NCI-H146 (cell line): ENCODE measurements around the gene ASIC1.
"Not testable (repeated sequence)": the region's sequence is repeated elsewhere in the genome, so short reads cannot be mapped to it uniquely, and the experiment has no call there.

ENCODE experiments used
- DNase-seq: peaks from one replicate; lab custom pipeline; 2025; lab: John Stamatoyannopoulos, UW

ASIC1 gene

DNA sequence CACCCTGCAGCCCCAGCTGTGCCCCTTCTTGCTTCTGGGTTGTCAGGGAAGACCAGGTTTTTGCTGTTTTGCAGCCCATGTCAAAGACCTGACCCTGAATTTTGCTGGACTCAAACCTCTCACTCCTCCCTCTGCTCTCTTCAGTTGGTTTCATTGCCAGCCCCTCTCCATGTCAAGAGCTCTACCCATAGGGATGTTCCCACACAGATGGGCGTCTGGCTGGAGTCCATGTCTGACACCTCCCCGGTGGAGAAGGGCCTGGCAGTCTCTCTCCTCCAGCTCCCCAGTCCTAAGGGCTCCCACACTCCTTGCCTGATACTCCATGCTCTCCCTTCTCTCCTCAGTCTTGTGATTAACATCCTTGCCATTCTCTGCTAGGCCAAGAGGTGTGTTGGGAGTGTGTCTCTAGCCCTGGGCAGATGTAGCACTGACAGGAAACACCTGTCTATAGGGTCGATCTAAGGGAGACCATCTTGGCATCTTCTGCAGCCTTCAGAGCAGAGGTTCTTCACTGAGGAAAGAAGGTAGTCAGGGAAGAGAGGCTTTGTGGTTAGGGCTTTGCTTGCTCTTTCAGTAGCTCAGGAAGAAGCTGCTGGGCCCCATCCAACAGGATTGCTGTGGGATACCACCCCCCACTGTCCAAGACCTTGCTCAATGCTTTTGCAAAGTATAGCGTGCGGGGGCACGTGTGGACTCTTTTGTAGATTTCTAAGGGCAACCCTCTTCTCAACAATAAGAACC lies 4.7 kb downstream of the ASIC1 start:
- no peak for DNase-seq

DNA sequence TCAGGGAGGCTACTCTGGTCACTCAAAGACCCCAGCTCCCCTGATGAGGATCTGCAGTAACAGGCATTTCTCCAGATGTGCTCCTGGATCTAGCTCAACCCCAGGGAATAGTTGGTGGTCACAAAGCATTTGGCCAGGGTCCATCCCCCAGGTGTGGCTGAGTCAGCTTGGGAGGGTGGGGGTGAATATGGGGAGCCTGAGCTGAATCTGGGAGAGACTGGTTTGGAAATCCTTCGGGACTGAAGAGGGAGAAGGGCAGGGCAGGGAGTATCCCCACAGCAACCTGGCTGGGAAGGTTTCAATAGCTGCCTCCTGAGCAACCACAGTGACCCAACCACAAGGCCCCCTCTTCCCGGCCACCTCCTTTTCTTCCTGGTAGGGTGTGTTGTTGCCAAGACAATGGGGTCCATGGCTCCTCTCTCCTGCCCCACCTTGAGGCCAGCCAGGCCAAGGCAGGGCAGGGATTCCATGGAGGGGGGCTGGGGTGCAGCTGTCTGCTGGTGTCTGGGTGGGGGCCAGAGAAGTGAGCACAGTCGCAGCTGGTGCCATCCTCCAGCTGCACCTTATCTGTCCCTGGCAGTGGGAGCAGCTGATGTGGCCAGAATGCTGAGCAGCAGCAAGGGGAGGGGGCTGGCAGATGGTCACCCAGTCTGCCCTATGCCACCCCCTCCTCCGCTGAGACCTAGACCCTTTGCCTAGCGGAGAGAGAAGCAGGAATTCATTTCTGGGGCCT lies 5.5 kb downstream of the ASIC1 start:
- DNase-seq: peak; percentile 18

DNA sequence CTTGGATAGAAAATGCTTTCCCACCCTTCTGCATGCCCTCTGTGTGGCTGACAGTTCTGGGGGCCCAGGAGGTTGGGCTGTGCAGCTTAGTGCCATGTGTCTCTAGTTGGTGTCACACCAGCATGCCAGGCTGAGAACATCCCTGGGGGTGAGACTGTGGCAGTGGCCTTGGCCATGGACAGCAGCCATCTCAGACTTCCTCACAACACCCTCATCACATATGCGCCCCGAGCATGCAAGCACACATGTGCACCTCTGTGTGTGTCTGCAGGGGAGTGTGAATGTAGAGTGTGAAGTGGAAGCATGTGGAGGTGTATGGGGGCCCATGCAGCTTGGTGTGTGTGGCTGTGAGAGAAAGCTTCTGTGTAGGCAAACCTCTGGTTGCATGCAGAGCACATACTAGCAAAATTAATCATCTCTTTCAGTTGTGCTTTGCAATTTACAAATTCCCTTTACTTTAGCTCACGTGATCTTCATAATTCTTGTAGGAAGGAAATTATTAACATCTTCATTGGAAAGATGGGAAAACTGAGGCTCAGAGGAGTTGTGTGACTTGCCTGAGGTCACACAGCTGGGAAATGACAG lies 8.4 kb downstream of the ASIC1 start:
- no peak for DNase-seq

DNA sequence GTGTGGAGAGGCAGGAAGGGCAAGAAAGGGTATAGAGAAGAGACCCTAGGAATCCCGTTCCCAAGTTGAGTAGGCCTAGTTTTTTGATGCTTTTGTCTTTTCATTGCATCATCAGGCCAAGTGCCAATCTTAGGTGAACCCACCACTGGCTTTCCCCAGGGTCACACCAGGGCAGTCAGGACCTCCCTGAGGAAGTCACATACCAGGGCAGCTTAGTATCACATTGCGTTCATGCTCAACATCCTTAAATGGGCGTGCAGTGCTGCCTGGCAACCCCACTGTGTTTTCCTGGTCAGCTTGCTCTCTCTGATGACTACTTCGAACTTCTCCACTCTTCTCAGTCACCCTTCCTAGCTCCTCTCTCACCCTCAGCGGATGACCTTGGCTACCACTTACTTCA lies 9.0 kb downstream of the ASIC1 start:
- no peak for DNase-seq

DNA sequence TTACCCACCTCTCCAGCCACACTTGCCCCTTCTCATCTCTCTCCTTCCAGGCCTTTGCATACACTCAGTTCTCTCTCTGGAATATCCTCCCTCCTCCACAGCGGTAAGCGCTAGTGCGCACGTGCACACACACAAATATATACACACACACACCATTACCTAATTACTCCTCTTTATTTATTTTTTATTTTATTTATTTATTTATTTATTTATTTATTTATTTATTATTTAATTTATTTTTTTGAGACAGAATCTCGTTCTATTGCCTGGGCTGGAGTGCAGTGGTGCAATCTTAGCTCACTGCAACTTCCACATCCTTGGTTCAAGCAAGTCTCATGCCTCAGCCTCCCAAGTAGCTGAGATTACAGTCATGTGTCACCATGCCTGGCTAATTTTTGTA lies 11.7 kb downstream of the ASIC1 start:
- DNase-seq: no peak

DNA sequence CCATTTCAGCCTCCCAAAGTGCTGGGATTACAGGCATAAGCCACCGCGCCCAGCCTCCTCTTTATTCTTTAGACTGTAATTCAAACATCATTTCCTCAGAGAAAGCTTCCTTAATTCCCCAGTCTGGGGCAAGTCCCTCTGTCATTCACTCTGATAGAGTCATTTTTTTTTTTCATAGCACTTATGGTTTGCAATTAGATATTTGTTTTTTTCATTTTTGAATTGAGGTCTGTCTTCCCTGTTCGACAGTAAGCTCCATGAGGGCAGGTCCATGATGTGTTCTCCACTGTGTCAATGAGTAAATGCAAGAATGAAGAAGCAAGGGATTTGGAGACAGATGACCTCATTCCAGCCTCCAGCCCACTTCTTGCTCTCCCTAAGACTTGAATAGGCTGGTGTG lies 12.1 kb downstream of the ASIC1 start:
- no peak for DNase-seq

DNA sequence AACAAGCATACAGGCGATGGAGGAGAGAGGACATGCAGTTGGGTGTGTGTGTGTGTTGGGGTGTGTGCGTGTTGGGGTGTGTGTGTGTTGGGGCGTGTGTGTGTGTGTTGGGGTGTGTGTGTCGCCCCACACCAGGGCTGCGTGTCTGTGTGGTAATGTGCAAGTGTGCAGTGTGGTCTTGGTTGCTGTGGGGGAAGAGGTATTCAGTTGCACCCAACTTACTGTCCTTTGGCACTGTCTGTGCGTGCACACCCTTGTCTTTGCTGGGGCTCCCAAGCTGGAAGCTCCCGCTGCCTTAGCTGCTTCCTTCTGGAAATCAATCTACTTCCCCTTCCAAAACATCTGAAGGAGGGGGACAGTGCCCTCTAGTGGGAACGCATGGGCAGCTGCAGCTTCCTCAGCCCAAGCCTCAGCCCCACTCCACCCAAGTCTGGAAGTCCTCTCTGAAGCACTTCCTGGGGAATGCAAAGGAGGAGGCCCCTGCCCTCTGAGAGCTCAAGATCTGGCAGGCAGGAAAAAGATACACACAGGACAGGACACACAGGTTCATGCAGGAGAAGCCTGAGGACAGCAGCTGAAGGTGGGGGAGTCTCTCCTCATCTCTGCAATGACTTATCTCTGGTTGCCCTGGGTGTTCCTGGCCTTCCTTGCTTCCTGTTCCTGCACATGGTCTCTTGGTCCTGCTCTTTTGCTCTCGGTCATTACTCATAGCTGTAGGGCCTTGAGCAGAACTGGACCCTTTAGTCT lies 13.1 kb downstream of the ASIC1 start:
- DNase-seq: peak; percentile 73

DNA sequence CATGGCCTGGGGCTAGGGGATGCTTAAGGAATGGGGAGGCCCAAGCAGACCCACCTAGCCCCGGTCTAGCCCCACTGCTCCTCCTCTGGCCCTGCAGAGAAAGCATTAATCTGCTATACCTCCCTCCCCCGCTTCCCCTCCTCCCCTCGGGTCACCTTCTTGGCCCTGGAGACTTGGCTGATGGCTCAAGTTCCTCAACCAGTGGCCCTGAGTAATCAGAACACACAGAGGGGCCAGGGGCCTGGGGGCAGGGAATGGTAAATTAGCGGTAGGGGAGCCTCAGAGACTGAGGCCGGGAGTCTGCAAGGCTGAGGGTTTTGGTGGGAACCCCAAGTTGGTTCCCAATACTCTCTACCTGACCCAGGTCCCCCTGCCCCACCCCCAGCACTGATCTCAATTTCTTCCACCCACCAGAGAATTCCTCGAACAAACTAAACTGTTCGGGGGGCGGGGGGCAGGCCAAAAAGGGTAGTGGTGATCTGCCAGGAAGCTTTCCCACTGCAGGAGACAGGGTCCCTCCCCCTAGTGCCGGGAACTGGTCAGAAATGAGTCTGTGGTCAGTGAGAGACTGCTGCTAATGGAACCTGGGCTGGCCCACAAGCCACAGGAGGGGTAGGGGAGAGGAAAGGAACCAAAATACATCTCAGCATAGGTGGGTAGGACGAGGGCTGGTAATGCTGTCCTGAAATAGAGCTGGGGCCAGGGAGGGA lies 15.0 kb downstream of the ASIC1 start:
- DNase-seq: no peak

DNA sequence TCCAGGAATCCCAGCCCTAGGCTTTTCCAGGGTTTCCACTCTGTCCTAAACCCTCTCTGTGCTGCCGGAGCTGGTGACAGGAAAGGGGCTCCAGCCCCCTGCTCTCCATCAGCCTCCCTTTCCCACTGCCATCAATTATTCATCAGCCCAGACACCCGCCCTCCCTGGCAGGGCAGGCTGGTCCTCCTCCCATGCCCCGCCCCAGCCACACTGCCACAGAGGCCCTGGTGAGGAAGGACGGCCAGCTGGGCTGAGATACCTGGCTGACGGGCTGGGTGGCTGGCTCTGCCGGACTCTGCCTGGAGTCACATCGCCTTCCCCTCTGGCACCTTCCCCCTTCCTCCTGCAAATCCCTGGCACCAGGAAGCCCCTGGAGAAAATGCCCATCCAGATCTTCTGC lies 15.8 kb downstream of the ASIC1 start:
- DNase-seq: no peak

DNA sequence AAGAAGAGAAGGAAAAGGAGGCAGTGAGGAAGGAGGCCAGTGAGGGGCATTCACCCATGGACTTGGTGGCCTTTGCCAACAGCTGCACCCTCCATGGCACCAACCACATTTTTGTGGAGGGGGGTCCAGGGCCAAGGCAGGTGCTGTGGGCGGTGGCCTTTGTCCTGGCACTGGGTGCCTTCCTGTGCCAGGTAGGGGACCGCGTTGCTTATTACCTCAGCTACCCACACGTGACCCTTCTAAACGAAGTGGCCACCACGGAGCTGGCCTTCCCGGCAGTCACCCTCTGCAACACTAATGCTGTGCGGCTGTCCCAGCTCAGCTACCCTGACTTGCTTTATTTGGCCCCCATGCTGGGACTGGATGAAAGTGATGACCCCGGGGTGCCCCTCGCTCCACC lies 16.3 kb downstream of the ASIC1 start:
- DNase-seq: no peak

DNA sequence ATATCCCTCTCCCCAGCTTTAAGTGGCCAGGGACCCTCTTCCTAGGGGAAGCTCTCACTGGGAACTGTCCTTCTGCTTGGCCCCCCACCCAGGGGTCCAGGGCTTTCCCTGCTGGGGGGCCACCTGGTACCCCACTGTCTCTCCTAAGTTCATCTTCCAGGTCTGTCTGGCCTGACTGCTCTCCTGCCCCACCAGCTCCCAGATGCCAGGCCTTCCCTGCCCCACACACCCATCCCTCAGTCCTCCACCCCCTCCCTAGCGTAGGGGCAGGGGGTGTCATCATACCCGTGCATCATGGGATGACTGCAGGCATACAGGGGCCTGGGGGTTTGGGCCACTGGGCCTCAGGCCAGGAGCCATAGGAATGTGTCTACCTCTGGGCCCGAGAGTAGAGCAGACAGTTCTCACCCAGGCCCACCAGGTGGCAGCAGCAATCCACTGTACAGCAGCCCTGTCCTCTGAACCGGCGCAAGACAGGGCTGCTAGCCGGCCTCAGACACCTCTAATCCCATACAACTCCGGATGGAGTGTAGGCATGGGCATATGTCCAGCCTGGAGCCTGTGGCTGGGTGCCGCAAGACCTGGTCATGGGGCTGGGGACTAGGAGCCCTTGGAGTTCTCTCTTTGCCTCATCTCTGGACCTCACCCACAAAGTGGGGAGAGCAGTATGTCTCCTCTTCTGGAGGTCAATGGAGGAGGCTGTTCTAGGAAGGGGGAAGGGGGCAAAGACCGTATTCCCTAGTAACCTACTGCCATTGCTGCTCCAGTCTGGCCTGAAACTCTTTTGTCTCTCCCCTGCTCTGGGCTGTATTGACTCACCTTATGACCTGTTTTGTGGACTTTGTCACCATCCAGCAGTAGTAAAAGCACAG lies 17.8 kb downstream of the ASIC1 start:
- peak; percentile 84 for DNase-seq

DNA sequence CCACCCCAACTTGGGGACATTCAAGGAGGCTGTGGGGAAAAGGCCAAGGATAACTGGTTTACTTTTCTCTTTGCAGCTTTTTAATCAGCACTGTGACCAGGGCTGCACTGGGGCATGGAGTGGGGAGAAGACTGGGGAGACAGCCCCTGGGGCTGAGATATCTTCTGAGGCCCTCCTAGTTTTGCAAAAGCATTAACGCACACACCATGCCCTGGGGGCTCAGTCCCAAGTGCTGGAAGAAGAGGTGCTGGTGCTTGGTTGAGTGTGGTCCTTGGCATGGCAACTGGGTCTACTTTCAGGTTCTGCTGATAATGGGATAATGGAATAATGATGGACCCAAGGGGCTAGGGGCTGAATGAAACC lies 18.4 kb downstream of the ASIC1 start:
- DNase-seq: no peak

DNA sequence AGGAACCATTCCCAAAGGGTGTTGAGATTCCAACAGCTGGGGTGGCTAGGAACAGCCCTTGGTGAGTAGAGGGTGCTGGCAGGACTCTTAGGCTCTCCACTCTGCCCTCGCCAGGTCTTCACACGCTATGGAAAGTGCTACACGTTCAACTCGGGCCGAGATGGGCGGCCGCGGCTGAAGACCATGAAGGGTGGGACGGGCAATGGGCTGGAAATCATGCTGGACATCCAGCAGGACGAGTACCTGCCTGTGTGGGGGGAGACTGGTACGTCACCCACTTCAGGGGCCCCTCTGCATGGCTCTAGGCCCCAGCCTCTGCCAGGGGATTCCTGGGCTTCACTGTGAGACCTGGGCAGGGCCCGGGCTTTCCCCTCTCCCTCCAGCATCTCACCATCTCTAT lies 19.7 kb downstream of the ASIC1 start:
- DNase-seq: no peak

DNA sequence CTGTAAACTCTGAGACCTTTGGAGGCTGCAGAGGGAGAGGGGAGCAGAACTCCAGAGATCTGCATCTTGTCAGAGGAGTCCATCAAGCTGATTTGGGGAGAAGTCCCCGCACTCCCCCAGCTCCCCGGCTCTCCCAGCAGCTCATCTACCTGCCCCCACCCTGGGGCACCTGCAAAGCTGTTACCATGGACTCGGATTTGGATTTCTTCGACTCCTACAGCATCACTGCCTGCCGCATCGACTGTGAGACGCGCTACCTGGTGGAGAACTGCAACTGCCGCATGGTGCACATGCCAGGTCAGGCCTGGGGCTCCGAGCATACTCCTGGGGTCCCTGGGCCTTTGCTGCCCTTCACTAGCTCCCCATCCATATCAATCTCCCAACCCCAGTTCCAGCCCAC lies 20.9 kb downstream of the ASIC1 start:
- no peak for DNase-seq

DNA sequence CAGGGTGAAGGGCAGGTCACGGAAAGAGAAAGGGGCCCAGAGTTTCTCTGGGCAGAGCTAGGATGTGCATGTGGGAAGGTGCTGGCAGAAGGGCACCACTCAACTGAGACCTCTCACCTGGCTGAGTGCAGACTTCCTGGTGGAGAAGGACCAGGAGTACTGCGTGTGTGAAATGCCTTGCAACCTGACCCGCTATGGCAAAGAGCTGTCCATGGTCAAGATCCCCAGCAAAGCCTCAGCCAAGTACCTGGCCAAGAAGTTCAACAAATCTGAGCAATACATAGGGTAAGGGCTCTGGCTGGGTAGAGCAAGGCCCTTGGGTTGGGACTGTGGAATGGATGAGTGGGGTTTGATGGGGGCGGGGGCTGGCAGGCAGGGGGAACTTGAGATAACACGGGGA lies 22.4 kb downstream of the ASIC1 start:
- no peak for DNase-seq

DNA sequence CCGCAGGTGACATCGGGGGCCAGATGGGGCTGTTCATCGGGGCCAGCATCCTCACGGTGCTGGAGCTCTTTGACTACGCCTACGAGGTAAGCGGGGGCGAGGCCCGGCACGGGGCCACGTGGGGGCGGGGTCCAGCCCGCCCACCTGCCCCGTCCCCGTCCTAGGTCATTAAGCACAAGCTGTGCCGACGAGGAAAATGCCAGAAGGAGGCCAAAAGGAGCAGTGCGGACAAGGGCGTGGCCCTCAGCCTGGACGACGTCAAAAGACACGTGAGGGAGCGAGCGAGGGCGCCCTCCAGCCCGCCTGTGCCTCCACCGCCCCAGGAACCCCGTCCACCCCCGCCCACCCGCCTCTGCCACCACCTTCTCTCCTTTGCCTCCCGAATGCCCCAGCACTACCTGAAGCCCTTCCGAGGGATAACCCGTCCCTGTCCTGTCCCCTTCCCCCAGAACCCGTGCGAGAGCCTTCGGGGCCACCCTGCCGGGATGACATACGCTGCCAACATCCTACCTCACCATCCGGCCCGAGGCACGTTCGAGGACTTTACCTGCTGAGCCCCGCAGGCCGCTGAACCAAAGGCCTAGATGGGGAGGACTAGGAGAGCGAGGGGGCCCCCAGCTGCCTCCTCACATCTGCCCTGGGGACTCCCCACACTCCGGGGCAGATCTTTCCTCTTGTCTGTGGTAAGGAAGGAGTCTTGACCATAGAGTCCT lies 23.9 kb downstream of the ASIC1 start:
- DNase-seq: no peak

DNA sequence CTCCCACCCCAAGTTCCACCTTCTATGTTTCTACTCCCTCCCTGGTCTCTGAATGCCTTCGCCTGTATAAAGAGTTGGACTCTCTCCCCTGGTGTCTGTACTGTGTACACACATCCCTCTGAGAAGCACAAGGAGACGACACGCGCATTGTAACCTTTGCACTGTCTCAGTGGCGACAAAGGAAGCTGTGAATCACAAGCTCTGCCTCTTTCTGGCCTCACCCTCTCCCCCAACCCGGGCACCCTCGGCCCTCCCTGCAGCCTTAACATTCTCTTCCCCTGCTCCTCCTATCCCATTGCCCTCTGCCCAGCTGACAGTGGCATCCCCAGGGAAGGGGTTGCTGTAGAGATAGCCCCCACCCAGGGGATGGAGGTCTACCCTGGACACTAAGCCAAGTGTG lies 25.2 kb downstream of the ASIC1 start:
- peak; percentile 45 for DNase-seq

DNA sequence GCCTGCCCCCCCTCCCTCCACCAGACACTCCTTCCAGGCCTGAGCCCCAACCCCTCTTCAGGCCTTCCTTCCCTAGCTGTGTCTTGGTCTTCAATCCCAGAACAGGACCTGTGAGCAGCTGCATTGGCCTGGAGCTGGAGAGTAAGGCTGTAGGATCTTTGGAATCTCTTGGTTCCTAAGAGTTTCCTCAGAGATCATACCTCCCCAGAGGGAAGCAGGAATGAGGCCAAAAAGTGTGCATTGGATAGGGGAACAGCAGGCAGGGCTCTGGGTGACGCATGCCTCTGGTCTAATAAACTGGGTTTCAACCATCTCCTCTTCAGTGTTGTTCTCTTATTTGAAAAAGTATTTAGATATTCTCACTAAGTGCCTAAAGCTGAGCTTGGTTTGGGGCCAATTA lies 25.9 kb downstream of the ASIC1 start:
- no peak for DNase-seq

DNA sequence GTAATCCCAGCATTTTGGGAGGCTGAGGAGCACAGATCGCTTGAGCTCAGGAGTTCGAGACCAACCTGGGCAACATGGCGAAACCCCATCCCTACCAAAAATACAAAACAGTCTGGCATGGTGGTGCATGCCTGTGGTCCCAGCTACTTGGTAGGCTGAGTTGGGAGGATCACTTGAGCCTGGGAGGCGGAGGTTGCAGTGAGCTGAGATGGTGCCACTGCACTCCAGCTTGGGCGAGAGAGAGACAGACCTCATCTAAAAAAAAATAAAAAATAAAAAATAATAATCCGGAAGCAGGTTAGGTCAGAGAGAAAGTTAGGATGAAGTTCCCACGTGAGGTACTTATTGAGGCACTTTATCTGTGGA lies 27.0 kb downstream of the ASIC1 start:
- DNase-seq: not testable (repeated sequence)

DNA sequence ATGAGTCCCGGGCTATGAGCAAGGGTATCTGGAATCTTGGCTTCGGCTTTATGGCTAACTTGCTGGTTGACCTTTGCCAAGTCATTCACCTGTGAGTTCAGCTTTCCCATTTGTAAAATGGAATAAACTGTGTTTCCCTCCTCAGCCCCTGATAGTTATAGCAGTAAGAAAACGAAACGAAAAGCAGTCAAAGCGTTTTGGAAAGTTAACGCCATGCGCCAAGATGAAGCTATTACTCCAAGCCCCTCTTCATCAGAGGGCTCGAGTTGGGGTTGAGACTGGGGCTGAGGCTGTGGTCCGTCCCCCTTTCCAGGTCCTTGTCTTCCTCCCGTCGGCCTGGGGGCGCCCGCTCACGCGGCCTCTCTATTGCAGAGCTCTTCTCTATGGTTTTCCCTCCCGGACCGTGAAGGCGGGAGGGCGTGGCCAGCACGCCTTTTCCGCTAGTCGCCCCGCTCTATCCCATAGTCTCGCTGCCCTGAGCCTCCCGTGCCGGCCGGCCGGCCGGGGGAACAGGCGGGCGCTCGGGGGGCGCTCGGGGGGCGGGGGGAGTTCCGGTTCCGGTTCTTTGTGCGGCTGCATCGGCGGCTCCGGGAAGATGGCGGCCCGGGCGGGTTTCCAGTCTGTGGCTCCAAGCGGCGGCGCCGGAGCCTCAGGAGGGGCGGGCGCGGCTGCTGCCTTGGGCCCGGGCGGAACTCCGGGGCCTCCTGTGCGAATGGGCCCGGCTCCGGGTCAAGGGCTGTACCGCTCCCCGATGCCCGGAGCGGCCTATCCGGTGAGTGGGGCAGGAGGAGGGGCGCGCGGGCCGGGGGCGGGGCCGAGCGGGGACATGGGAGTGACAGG lies 27.6 kb downstream of the ASIC1 start, which contains the start of gene SMARCD1:
Gene SMARCD1 (plus strand): TSS at position 568 of the 840 bp plus-strand sequence. CDS start 28 bp downstream, at position 596.
- peak; percentile 98 for DNase-seq
